Measurements from ENCODE around the gene DENND4B. TPM values are rescaled to one million over a fixed set of nuclear protein-coding genes. Genes with fewer than 3 reads are reported as not detected.

The DENND4B gene
- total and polyA plus RNA-seq, 2 experiments from 2014 or later: 42.3 to 48.1 TPM

GRCh38 chr1:153963850-153964331 lies 17.4 kb upstream of the DENND4B start:
- H3K36me3 ChIP-seq: peaks cover 6% of the 10 kb centered on the region
- no peaks in the 10 kb centered on the region for H3K9me3 ChIP-seq (ENCODE audit: low read depth)
- no peaks in the 10 kb centered on the region for H3K27me3 ChIP-seq
- peak; percentile 38 to 63 for DNase-seq (ENCODE audit: low read depth in 1 of 2, low spot score in 1 of 2)
- TF ChIP-seq, protein P1, sequence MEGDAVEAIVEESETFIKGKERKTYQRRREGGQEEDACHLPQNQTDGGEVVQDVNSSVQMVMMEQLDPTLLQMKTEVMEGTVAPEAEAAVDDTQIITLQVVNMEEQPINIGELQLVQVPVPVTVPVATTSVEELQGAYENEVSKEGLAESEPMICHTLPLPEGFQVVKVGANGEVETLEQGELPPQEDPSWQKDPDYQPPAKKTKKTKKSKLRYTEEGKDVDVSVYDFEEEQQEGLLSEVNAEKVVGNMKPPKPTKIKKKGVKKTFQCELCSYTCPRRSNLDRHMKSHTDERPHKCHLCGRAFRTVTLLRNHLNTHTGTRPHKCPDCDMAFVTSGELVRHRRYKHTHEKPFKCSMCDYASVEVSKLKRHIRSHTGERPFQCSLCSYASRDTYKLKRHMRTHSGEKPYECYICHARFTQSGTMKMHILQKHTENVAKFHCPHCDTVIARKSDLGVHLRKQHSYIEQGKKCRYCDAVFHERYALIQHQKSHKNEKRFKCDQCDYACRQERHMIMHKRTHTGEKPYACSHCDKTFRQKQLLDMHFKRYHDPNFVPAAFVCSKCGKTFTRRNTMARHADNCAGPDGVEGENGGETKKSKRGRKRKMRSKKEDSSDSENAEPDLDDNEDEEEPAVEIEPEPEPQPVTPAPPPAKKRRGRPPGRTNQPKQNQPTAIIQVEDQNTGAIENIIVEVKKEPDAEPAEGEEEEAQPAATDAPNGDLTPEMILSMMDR (IDR thresholded peaks at IDR 0.05; ENCODE audit: low read depth, low read length): no peak
- peak overlapping the region; percentile 90 for H3K27ac ChIP-seq
- H3K4me1 ChIP-seq (ENCODE audit: low read depth): peaks cover 22% of the 10 kb centered on the region
- peak overlapping the region; percentile 58 for H3K4me3 ChIP-seq

DNA sequence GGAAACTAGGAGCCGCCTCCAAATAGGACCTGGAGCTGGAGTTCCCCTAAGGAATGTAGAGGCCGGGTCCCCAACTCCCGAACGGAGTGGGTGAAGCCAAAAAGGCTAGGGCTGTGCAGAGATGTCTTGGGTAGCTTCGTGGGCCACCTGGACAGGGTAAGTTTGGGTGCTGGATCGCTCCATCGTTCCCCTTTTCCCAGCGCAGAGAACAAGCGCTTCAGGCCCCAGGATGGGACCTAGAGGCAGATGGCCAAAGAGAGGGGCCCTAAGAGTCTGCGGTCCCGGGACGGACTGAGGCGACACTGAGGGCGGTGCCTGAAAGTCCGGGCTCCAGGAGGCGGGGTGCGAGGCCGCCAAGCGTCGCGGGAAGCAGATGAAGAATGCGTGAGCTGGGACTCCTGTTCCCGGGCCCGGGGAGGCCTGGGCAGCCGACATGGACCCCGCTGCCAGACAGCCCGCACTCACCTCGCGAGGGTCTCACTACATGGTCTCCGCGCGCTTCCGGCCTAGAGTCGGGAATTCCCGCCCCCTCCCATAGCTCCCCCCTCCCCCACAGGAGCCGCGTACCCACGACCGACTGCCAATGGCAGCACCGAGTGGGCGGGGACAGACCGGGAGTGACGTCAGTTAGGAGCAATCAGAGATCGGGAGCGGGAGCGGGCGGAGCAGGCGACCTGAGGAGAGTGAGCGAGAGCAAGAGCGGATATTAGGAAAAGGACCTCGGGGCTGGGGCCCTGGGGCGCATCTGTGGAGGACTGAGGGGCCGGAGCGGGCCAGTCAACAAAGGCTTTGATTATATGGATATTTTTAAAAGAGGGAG lies 16.7 kb upstream of the DENND4B start, which contains the start of gene SLC39A1:
TSS of gene SLC39A1 (minus strand) at position 508 of the 820 bp plus-strand sequence. CDS start 822 bp downstream, outside the sequence.
- peaks cover 17% of the 10 kb centered on the region for H3K4me1 ChIP-seq (ENCODE audit: low read depth)
- DNase-seq (ENCODE audit: low read depth in 1 of 2, low spot score in 1 of 2): peak; percentile 97 to 99
- no peaks in the 10 kb centered on the region for H3K27me3 ChIP-seq
- peaks cover 6% of the 10 kb centered on the region for H3K36me3 ChIP-seq
- no peaks in the 10 kb centered on the region for H3K9me3 ChIP-seq (ENCODE audit: low read depth)
- peak within 1 kb of the TSS; percentile 58 for H3K4me3 ChIP-seq
- peak within 1 kb of the TSS; percentile 90 for H3K27ac ChIP-seq
- TF ChIP-seq, protein P1 (IDR thresholded peaks at IDR 0.05; ENCODE audit: low read depth, low read length): no peak

DNA sequence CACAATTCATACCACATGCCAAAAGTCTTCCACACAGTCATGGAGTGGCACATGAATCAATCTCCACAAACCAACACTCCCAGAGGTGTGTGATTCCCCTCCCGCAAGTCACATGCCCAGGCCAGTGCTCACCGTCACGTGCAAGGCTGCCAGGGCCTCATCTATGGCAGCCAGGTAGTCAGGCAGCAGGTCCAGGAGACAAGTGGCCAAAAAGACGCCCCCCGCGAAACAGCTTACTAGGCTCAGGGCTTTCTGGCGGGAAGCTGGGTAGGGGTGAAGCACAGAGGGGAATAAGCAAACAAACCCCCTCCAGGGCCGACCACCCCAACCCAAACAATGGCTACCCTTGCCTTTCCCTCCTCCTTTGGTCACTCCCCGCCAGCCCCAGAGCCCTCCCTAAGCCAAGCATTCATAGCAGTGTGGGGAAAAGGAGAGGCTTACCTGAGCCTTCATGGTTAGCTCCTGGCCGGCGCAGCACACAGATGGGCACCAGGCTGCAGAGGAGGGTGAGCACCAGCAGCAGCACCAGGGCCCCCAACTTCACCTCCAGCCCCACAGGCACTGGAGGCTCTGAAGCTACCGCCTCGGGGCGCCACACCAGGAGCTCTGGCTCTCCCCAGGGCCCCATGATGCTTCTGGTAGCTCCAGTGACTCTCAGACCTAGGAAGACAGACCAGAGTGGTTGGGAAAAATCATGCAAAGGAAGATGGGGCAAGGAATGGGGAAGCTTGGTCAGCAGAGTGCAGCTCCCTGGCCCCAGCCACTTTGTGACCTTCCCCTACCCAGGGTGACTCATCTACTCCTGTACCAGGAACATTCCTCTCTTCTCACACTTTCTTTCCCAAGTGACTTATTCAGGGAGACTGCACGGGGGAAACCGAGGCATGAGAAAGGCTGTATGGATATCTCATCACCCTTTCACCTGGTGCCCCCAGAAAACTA lies 15.8 kb upstream of the DENND4B start:
- peak overlapping the region; percentile 58 for H3K4me3 ChIP-seq
- peaks cover 17% of the 10 kb centered on the region for H3K4me1 ChIP-seq (ENCODE audit: low read depth)
- H3K27ac ChIP-seq: no peak overlapping the region
- no peaks in the 10 kb centered on the region for H3K27me3 ChIP-seq
- TF ChIP-seq, protein P1 (IDR thresholded peaks at IDR 0.05; ENCODE audit: low read depth, low read length): no peak
- peaks cover 6% of the 10 kb centered on the region for H3K36me3 ChIP-seq
- no peaks in the 10 kb centered on the region for H3K9me3 ChIP-seq (ENCODE audit: low read depth)
- peak in 1 of 2 donors; percentile 57 for DNase-seq (ENCODE audit: low read depth in 1 of 2, low spot score in 1 of 2)

- Histone ChIP-seq H3K36me3 (peaks cover 6% of the 10 kb centered on the region), H3K9me3 (ENCODE audit: low read depth) (no peaks in the 10 kb centered on the region), H3K27ac (no peak overlapping the region), H3K4me1 (ENCODE audit: low read depth) (peaks cover 23% of the 10 kb centered on the region), H3K4me3 (no peak overlapping the region), H3K27me3 (no peaks in the 10 kb centered on the region)
- TF ChIP-seq, protein P1 (IDR thresholded peaks at IDR 0.05; ENCODE audit: low read depth, low read length): no peak
- no peak for DNase-seq (ENCODE audit: low read depth in 1 of 2, low spot score in 1 of 2)
These were observed 14.9 kb upstream of the DENND4B start for GRCh38 chr1:153961421-153961820.

- H3K27ac ChIP-seq: peak overlapping the region; percentile 7
These were observed 13.7 kb upstream of the DENND4B start for GRCh38 chr1:153960206-153960605.

More at GRCh38 chr1:153960206-153960605, 13.7 kb upstream of the DENND4B start:
- Histone ChIP-seq H3K4me1 (ENCODE audit: low read depth) (peaks cover 33% of the 10 kb centered on the region), H3K36me3 (peaks cover 6% of the 10 kb centered on the region), H3K9me3 (ENCODE audit: low read depth) (no peaks in the 10 kb centered on the region), H3K4me3 (no peak overlapping the region), H3K27me3 (no peaks in the 10 kb centered on the region)
- DNase-seq (ENCODE audit: low read depth in 1 of 2, low spot score in 1 of 2): no peak
- TF ChIP-seq, protein P1 (IDR thresholded peaks at IDR 0.05; ENCODE audit: low read depth, low read length): no peak

Data from cardiac muscle cell (in vitro differentiated cells and primary cell).